ENCODE data around the gene ARHGEF11.

GRCh38 chr1:157035121-157035520 lies 10.4 kb downstream of the ARHGEF11 start:
- TF ChIP-seq ZFX (IDR thresholded peaks at IDR 0.05; ENCODE audit: borderline replicate concordance) = no peak
- TF ChIP-seq CTCF (IDR thresholded peaks at IDR 0.05) = no peak

Data from 22Rv1 (cell line).